IPS DF 19.7 (cell line): ENCODE results near the gene CA6.
"Not testable (repeated sequence)": the region's sequence is repeated elsewhere in the genome, so short reads cannot be mapped to it uniquely, and the experiment has no call there.

ENCODE experiments used
- DNase-seq: peaks from one replicate; pipeline ENCODE4 v3.0.0-alpha.2; 2013; ENCODE audit warnings: low read depth, low spot score

The CA6 gene

GRCh38 chr1:8926707-8927694, 18.7 kb upstream of the CA6 start:
- DNase-seq: no peak

- no peak for DNase-seq
Observed at GRCh38 chr1:8930116-8930515, 15.6 kb upstream of the CA6 start.

DNA sequence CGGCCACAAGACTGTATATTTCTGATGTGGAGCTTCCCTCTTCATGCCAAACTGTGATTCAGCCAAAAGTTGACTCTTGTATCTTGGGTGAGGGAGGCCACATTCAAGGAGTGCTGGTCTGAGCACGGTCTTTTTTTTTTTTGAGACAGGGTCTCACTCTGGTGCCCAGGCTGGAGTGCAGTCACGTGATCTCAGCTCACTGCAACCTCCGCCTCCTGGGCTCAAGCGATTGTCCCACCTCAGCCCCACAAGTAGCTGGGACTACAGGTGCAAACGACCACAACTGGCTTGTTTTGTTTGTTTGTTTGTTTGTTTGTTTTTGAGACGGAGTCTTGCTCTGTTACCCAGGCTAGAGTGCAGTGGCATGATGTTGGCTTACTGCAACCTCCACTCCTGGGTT, 8.6 kb upstream of the CA6 start:
- not testable (repeated sequence) for DNase-seq

DNA sequence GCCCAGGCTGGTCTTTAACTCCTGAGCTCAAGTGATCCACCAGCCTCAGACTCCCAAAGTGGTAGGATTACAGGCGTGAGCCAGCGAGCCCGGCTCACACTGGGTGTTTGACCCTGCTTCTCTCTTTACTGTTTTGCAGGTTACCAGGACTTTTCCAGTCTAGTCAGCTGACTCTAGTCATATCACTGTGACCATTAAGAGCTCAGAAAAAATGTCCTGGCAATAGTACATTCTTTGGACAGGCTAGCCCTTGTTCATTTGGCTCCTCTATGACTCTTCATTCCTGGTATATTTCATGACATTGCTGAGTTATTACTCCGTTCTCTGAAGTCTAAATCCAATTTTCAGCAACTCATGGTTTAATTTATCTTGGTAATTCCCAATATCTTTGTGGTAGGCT, 8.0 kb upstream of the CA6 start:
- no peak for DNase-seq

DNA sequence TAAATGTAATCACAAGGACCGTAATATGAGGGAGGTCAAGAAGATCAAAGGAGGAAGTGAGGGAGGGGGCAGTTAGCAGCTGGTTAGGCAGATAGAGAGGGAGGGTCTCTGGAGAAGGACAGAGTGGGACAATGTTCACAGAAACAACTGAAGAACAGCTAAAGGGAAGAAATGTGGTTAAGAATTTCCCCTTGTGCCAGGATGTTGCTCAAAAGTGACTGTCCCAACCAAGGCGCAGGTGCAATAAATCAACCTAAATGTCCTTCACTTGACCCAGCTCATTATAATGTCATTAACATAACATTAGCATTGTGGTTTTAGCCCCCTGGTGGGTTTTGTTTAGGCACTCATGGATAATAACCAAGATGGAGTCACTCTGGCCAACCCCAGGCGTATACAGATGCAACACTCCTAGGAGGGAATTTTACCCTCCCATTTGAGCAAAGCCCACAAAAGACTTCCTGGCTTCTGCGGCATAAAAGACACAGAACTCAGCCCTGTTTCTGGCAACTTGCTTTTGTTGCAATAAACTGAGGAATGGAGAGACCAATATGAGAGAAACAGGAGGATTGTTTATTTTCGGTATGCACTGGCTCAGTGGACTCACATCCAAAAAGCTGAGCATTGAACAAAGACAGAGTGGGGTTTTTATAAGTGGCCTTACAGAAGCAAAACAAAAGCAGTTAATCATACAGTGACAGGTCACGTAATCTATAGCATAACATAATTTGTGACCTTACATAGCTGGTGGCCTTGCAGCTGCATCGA, 7.3 kb upstream of the CA6 start:
- no peak for DNase-seq

DNA sequence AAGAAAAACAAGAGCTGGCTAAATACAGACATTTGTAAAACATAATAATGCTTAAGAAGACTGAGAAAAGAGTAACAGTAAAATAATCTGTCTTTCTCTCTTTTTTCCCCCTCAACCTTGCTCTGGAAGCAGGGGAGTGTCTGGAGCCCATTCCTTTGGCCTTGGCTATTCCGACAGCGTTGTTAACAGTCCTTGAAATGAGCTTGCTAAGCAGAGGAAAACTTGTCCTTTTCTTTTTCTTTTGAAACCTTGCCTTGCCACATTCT, 6.7 kb upstream of the CA6 start:
- DNase-seq: no peak

GRCh38 chr1:8939362-8939995, 6.2 kb upstream of the CA6 start:
- DNase-seq: no peak

DNA sequence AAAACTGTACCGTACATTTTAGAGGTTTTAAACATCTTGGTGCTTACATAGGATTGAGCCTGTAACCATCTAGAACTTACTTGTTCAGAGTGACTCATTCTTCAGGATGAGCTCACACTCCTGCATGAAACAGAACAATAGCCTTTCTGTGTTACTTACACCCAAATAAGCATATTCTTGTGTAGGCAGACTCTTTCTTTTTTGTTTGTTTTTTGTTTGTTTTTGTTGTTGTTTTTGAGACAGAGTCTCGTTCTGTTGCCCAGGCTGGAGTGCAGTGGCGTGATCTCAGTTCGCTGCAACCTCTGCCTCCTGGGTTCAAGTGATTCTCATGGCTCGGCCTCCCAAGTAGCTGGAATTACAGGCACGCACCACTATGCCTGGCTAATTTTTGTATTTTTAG, 3.8 kb upstream of the CA6 start:
- no peak for DNase-seq

DNA sequence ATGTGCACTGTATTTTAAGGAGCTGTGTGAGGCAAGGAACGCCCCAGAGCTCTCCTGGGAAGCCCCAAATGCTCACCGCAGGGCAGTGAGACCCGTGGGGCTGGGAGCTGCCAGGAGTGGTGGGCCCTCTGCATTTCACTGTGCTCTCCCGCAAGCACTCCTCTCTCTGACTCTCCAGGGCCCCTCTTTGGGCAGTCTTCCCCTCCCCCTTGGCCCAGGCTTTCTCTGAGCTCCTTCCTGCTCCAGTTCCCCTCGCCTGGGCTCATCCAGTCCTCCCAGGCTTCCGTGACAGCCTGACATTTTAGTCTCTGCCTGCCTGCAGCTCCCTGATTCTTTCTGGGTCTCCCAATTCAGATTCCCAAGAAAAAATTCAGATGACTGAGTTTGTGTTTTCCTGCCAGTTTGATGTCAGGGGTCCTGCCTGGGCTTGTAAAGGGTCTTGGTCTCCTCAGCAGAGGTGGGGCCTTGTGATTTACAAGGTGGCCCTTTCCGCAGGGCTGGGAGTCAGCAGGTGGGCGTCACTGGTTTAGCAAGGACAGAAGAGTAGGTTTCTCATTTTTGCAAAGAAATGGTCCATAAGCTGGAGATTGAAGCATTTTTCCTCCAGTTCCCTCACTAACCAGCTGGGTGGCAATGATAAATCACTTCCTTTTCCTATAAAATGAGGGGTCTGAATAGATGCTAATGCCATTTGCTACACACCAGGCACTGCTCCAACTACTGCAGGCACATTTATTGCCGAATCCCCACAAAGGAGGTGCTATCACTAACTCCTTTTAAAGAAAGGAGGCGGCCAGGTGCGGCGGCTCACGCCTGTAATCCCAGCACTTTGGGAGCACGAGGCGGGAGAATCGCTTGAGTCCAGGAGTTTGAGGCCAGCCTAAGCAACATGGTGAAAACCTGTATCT, 1.9 kb upstream of the CA6 start:
- no peak for DNase-seq

GRCh38 chr1:8947127-8947691, 1.5 kb downstream of the CA6 start:
- DNase-seq: no peak

GRCh38 chr1:8950309-8950708, 4.6 kb downstream of the CA6 start:
- no peak for DNase-seq

- DNase-seq: no peak
Observed at GRCh38 chr1:8951231-8951630, 5.6 kb downstream of the CA6 start.

DNA sequence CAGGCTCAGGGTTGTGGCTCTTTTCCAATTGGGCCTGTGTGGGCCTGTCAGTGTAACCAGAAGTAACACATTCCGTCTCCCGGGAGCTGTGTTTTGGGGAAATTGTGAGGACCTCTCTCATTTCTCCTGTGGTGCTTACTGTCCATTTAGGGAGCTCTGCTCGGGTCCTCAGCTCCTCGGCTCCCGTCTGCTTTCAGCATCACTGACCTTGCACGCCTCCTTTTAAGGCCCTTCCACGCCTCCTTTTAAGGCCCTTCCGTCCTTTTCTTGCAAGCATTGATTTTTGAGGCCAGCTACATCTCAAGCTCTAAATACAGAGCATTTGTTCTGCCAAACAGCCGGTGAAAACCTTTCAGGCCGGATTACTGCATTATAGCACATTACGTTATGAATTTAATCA, 9.7 kb downstream of the CA6 start:
- DNase-seq: no peak

DNA sequence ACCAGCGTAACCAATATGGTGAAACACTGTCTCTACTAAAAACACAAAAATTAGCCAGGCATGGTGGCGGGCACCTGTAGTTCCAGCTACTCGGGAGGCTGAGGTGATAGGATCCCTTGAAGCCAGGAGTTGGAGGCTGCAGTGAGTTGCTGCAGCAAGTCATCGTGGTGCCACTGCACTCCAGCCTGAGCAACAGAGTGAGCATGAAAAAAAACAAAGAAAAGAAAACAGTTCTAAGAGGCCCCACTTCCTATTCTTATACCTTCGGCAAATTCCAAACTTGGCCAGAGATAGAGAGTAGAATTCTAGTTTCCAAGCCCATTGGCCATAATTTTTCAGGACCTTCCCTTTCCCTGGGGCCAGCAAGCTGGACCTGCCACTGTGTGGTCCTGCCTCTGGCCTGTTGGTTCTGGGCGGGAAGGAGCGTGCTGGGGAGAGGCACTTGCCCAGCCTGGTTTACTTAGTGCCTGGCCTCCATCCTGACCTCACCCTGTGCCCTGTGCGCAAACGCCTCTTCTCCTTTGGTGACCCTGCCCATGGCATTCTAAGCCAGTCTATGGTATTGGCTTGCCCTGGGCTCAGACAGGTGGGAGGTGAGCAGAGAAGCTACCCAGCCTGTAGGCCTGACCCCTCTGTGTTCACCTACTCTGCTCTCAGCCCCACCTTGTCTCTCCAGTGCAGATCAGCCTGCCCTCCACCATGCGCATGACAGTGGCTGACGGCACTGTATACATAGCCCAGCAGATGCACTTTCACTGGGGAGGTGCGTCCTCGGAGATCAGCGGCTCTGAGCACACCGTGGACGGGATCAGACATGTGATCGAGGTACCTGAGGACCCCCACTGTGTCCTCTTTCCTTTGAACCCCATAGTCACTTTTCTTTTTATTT, 11.0 kb downstream of the CA6 start:
- DNase-seq: no peak

- DNase-seq: peak; percentile 88
Observed at GRCh38 chr1:8962812-8963530, 17.3 kb downstream of the CA6 start.

DNA sequence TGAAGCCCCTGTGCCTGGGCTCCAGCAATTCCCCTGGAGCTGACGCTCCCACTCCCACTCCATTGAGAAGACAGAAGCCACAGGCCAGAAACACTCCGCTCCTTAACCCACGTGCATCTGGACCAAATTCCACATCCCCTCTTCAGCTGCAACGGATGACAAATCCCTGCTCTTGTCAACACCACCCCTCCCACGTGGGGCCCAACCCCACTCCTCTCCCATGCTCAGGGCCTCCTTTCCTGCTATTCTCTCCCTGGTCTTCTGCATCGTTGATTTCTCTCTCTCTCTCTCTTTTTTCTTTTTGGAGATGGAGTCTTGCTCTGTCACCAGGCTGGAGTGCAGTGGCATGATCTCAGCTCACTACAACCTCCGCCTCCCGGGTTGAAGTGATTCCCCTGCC, 18.3 kb downstream of the CA6 start:
- DNase-seq: no peak

GRCh38 chr1:8965121-8965820, 19.6 kb downstream of the CA6 start:
- no peak for DNase-seq

DNA sequence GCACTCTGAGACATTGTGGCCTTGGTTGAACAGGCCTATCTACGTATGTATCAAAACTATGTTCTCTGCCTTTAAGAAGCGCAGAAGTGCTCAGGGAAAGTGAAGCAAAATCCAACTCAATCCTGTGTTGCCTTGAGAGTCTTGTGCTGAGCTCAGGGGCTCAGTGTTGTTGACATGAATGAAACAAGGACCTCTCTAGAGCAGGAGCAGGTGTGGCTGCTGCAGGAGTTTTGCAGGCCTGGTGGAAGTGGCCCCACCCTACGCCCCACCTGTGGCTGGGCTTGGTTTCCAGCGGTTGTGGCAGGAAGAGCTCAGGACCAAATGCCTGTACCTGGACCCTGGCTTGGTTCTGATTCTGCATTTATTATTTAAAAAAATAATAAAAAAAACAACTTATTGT, 20.9 kb downstream of the CA6 start:
- DNase-seq: no peak

DNA sequence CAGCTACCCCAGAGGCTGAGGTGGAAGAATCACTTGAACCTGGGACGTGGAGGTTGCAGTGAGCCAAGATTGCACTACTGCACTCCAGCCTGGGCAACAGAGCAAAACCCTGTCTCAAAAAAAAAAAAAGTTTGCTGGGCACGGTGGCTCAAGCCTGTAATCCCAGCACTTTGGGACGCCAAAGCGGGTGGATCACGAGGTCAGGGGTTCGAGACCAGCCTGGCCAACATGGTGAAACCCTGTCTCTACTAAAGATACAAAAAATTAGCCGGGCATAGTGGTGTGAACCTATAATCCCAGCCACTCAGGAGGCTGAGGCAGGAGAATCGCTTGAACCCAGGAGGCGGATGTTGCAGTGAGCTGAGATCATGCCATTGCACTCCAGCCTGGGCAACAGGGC, 23.2 kb downstream of the CA6 start:
- not testable (repeated sequence) for DNase-seq
